Brain microvascular endothelial cell (primary cell): ENCODE data around the gene CABCOCO1.

Experiments
- DNase-seq: peaks from one replicate; pipeline ENCODE4 v3.0.0-alpha.2; 2020
- H3K27ac ChIP-seq: fragments of 250-450 bp; sonication (Bioruptor Pico); 2 replicates; pipeline ENCODE4 v1.5.1; 2020; ENCODE audit warnings: mild to moderate bottlenecking, moderate library complexity
- H3K27me3 ChIP-seq: fragments of 250-450 bp; sonication (Bioruptor Pico); replicated peaks from 2 replicates; pipeline ENCODE4 v1.5.1; 2020; ENCODE audit warnings: mild to moderate bottlenecking
- H3K36me3 ChIP-seq: fragments of 250-450 bp; sonication (Bioruptor Pico); replicated peaks from 2 replicates; pipeline ENCODE4 v1.5.1; 2020; ENCODE audit warnings: mild to moderate bottlenecking
- H3K4me3 ChIP-seq: 2 replicates; pipeline ENCODE4 v1.5.1; 2011; ENCODE audit warnings: low read depth, mild to moderate bottlenecking, control low read depth, low read length, moderate library complexity
- CTCF ChIP-seq: IDR thresholded peaks from 2 replicates; pipeline ENCODE4 v1.5.1; 2011; ENCODE audit warnings: low read depth, mild to moderate bottlenecking, moderate library complexity, low read length, control low read depth, inconsistent platforms; ENCODE audit errors: missing control alignments
- in situ Hi-C: cut with HindIII; loops from 2 replicates; pipeline ENCODE4 v1.10.0; 2017; ENCODE audit warnings: low sequenced_read_pairs, low pct_ligation_motif_present

The CABCOCO1 gene

GRCh38 chr10:61634746-61635145 is 28.0 kb upstream of the CABCOCO1 start:
- in situ Hi-C loops, result no loop called here
- TF ChIP-seq CTCF, result no peak
- Histone ChIP-seq H3K36me3 (no peaks in the 10 kb centered on the region), H3K27me3 (no peaks in the 10 kb centered on the region), H3K27ac (no peak overlapping the region), H3K4me3 (no peak overlapping the region)
- DNase-seq, result no peak

GRCh38 chr10:61635471-61635870 is 27.3 kb upstream of the CABCOCO1 start:
- H3K27ac ChIP-seq, result no peak overlapping the region
- no peak for TF ChIP-seq CTCF
- no peak overlapping the region for H3K4me3 ChIP-seq
- in situ Hi-C loops, result no loop called here
- H3K27me3 ChIP-seq, result no peaks in the 10 kb centered on the region
- no peak for DNase-seq
- H3K36me3 ChIP-seq, result no peaks in the 10 kb centered on the region

- DNase-seq, result no peak
- in situ Hi-C loops, result no loop called here
- TF ChIP-seq CTCF, result no peak
These were observed 26.8 kb upstream of the CABCOCO1 start for GRCh38 chr10:61635932-61636331.

GRCh38 chr10:61639952-61640351 is 22.8 kb upstream of the CABCOCO1 start:
- Histone ChIP-seq H3K36me3 (no peaks in the 10 kb centered on the region), H3K27me3 (no peaks in the 10 kb centered on the region), H3K27ac (no peak overlapping the region), H3K4me3 (no peak overlapping the region)
- no peak for DNase-seq
- in situ Hi-C loops, result no loop called here
- no peak for TF ChIP-seq CTCF

More at GRCh38 chr10:61635932-61636331, 26.8 kb upstream of the CABCOCO1 start:
- no peak overlapping the region for H3K4me3 ChIP-seq
- H3K36me3 ChIP-seq, result no peaks in the 10 kb centered on the region
- no peak overlapping the region for H3K27ac ChIP-seq
- H3K27me3 ChIP-seq, result no peaks in the 10 kb centered on the region

- no peak for DNase-seq
- Histone ChIP-seq H3K4me3 (no peak overlapping the region), H3K27ac (no peak overlapping the region), H3K27me3 (no peaks in the 10 kb centered on the region), H3K36me3 (no peaks in the 10 kb centered on the region)
- no peak for TF ChIP-seq CTCF
- in situ Hi-C loops, result no loop called here
These were observed 21.9 kb upstream of the CABCOCO1 start for GRCh38 chr10:61640856-61641255.

- no peak for DNase-seq
- no peaks in the 10 kb centered on the region for H3K36me3 ChIP-seq
- no peak overlapping the region for H3K4me3 ChIP-seq
- H3K27ac ChIP-seq, result no peak overlapping the region
- in situ Hi-C loops, result no loop called here
- TF ChIP-seq CTCF, result no peak
- H3K27me3 ChIP-seq, result no peaks in the 10 kb centered on the region
These were observed 20.6 kb upstream of the CABCOCO1 start for GRCh38 chr10:61642150-61642571.
